Measurements from ENCODE around the gene RAB10.
"Not testable (repeated sequence)": the region's sequence is repeated elsewhere in the genome, so short reads cannot be mapped to it uniquely, and the experiment has no call there.

RAB10 gene

DNA sequence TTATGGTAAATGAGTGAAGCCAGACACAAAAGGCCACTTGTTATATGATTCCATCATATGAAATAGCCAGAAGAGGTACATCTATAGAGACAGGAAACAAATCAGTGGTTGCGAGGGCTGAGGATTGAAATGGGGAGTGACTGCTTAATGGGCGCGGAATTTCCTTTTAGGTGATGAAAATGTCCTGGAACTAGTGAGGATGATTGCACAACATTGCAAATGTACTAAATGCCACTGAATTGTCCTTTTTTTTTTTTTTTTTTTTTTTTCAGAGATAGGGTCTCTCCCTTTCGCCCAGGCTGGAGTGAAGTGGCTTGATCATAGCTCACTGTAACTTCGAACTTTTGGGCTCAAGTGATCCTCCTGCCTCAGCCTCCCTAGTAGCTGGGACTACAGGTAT is 123.7 kb downstream of the RAB10 start:
- DNase-seq (ENCODE audit: low spot score): no peak

DNA sequence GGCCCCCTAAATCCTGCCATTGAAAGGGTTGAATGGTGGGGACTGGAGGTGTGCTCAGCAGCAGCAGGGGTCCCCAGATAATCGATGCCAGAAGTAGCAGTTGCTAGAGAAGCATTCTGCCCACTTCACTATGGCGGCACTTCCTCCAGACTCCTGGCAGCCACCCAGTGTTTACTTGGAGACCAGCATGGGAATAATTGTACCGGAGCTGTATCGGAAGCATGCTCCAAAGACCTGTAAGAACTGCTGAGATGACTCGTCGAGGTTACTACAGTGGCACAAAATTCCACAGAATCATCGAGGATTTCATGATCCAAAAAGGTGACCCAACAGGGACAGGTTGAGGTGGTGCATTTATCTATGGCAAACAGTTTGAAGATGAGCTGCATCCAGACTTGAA is 128.0 kb downstream of the RAB10 start:
- DNase-seq (ENCODE audit: low spot score): no peak

DNA sequence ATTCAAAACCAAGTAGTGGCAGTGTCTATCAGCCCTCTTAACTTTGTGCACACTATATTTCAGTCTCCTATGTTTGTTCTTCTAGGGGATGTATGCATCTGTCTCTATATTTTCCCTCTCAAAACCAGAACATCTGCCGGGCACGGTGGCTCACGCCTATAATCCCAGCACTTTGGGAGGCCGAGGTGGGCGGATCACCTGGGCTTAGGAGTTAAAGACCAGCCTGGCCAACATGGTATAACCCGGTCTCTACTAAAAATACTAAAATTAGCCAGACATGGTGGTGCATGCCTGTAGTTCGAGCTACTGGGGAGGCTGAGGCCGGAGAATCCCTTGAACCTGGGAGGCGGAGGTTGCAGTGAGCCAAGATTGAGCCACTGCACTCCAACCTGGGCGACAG is 129.1 kb downstream of the RAB10 start:
- no peak for DNase-seq (ENCODE audit: low spot score)

DNA sequence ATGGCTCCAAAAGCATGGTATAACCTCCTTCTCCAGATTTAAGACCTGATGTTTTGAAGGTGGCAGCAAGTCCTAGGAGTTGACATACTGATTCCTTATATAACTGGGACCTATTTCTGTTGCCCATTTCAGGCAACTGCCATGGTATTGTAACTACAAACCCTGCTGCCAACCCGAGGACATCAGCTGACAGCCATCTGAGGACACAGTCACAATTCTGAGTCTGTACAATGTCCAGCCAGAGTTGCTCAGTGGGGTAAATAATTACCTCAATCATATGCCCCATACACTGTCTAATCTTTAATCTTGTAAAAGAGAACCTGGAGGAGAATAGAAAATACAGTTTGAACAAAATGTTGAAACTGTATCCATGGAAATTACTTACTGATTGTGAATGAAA is 130.3 kb downstream of the RAB10 start:
- no peak for DNase-seq (ENCODE audit: low spot score)

DNA sequence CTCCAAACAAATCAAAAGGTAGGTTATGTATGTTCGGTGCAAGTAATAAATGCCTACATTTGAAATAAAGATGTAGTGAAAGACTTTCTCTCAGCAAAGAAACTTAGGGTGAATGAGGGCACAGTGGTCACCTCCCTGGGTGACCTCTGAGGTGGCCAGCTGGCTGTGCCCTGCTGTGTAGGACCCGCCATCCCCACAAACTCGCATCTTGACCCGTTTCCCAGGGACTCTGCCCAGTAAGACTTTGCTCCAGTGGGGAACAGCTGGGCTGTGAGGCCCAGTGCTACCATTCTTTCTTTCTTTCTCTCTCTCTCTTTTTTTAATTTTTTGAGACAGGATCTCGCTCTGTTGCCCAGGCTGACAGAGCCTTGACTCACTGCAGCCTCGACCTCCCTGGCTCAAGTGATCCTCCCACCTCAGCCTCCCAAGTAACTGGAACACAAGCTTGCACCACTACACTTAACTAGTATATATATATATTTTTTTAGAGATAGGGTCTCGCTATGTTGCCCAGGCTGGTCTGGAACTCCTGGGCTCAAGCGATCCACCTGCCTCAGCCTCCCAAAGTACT is 130.8 kb downstream of the RAB10 start:
- DNase-seq (ENCODE audit: low spot score): no peak

DNA sequence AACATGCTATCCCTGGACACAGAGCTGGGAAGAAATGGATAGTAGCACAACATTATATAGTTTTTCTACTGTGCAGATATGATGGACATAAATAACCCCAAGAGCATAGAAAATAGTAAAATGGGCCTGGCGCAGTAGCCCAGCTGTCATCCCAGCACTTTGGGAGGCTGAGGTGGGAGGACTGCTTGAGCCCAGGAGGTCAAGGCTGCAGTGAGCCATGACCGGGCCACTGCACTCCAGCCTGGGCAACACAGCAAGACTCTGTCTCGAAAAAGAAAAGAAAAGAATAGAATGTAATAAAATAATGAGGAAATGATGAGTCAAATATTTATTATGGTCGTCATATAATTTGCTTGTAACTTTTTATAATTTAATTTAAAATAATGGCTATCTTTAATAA is 131.5 kb downstream of the RAB10 start:
- DNase-seq (ENCODE audit: low spot score): no peak

DNA sequence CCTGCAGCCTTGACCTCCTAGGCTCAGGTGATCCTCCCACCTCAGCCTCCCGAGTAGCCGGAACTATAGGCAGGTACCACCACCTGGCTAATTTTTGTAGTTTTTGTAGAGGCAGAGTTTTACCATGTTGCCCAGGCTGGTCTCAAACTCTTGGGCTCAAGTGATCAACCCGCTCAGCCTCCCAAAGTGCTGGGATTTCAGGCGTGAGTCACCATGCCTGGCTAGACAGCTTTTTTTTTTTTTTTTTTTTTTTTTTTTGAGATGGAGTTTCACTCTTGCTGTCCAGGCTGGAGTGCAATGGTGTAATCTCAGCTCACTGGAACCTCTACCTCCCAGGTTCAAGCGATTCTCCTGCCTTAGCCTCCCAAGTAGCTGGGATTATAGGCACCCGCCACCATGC is 132.7 kb downstream of the RAB10 start:
- not testable (repeated sequence) for DNase-seq (ENCODE audit: low spot score)

DNA sequence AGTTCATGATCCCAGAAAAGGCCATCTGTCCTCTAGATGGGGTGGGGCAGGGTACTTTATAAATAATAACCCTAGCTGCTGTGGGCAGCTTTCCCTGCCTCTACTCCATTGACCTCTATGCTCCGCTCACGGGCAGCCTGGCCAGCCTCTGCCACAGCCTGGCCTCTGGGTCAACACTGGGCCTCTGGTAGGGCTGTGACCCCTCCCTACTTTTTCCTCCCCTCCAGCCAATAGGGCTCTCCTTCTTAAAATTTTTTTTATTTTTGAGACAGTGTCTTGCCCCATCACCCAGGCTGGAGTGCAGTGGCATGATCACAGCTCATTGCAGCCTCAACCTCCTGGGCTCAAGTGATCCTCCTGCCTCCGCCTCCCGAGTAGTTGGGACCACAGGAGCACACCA is 134.9 kb downstream of the RAB10 start:
- no peak for DNase-seq (ENCODE audit: low spot score)

DNA sequence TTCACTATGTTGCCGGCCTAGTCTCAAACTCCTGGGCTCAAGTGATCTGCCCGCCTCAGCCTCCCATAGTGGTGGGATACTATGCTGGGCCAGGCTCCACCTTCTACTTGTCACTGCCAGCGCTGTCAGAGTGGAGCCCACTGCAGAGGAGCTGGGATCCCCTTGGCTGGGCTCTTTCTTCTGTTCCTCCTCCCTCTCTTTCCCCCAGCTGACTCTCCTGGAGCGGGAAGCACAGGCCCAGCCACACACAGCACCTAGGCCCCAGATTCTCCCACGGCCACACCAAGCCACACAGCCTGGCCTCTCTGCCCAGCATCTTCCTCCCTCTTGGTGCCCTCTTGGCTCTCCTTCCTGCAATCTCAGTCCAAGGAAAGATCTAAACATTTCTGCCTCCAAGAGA is 135.3 kb downstream of the RAB10 start:
- DNase-seq (ENCODE audit: low spot score): no peak

DNA sequence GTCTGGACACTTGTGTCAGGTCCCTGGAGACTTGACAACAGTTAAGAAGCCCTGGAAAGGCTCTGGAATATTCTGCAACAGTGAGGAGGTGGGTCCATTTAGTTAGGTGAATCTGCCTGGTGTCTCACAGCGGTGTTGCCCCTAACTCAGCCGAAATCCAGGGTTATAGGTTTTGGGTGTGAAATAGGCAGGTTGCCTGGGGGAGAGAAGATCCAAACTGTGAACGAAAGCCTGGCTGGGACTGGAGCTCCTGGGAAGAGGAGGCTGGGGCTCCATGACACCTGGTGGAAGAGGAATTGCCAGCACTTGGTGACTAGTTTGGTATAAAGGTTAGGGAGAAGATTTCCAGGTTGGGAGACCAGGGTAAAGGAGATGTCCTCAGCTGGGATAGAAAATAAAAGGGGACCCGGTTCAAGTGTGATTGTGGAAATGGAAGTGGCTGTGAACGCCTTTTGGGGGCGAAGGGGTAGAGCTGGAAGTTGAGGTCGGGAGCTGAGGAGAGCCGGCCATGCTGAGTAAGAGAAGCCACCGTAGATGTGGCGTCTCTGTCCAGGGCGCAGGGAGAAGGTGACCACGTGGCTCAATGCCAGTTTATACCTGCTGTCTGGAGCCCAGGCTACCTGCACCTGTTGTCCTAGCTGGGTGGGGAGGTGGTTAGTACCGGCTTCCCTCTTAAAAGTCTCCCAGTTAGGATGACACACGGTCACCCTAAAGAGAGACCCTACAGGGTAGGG is 136.0 kb downstream of the RAB10 start:
- DNase-seq (ENCODE audit: low spot score): no peak

DNA sequence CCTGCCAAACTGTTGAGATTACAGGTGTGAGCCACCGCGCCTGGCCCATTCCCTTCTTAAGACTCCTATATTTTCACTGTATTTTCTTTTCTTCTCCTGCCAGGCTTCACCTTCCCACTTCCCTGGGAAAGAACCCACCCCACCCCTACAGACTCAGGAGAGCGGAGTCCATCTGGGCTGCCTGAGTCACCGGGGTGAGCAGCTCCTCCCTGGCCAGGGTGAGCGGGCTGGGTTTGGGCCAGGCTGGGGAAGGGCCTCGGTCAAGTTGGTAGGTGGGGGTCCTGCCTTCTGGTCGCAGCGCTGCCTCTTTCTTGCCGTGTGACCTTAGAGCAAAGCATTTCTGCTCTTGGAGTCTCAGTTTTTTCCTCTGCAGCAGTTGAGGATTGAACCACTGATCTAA is 136.9 kb downstream of the RAB10 start:
- no peak for DNase-seq (ENCODE audit: low spot score)

DNA sequence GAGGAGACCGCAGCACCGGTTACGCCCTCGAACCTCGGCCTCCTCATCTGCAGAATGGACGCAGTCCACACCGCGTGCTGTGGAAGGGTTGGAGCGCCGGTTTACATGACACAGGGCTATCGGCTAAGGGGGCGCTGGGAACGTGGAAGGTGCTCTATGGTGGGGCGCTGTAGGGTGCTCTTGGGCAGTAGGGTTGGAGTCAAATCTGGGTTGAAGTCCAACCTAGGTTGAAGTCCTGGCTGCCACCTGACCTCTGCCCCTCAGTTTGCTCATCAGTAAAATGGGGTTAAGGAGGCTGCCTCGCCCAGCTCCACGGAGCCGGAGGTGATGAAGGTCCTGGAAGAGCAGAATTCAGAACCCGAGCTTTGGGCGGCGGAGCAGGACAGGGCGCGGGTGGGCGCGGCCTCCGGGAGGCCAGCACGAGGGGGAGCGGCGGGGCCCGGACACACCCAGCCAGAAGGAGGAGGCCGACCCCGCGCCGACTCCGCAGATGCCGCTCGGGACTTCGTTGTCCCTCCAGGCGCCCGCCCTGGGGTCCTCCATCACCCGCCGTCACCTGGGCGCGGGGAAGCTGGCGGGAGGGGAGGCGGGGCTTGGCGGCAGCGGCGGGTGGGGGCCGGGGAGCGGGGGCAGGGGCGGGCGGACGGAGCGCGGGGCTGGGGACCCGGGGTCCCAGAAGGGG is 138.4 kb downstream of the RAB10 start:
- DNase-seq (ENCODE audit: low spot score): no peak

DNA sequence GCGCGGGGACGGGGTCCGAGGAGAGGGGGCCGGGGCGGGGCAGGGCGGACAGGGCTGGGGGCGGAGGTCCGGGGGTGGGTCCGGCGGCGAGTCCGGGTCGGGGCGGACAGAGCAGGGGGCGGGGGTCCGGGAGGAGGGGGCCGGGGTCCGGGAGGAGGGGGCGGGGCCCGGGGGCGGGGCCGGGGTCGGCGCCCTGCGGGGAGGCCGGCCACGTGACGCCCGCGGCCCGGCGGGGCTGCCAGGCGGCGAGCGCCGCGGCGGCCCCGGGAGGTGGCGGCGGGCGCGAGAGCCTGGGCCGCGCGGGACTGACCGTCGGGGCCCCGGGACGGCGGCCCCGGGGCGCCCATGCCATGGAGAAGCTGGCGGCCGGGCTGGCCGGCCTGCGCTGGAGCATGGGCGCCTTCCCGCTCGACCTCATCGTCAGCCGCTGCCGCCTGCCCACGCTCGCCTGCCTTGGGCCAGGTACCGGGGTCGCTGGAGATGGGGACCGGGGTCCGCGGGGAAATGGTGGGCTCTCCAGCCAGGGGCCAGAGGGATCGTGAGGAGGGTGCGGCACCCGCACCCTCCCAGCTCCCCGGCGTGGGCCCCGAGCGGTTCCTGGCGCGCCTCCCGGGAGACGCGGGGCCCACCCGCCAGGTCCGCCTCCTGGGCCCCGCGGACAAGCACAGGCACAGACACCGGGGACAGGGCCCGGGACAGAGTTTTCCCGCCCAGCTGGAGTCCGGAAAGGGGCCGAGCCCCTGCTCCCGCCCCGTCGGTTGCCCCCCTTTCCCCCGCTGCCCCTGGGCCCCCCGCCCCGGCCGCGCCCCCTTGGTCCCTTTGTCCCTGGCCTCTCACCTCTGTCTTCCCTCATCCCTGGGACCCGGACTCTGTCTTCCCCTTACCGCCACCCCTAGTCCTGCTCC is 139.2 kb downstream of the RAB10 start, which contains the start of gene GAREM2:
TSS of gene GAREM2 (plus strand) at position 218 of the 905 bp plus-strand sequence. CDS start at position 351, 133 bp downstream.
- DNase-seq (ENCODE audit: low spot score): no peak

DNA sequence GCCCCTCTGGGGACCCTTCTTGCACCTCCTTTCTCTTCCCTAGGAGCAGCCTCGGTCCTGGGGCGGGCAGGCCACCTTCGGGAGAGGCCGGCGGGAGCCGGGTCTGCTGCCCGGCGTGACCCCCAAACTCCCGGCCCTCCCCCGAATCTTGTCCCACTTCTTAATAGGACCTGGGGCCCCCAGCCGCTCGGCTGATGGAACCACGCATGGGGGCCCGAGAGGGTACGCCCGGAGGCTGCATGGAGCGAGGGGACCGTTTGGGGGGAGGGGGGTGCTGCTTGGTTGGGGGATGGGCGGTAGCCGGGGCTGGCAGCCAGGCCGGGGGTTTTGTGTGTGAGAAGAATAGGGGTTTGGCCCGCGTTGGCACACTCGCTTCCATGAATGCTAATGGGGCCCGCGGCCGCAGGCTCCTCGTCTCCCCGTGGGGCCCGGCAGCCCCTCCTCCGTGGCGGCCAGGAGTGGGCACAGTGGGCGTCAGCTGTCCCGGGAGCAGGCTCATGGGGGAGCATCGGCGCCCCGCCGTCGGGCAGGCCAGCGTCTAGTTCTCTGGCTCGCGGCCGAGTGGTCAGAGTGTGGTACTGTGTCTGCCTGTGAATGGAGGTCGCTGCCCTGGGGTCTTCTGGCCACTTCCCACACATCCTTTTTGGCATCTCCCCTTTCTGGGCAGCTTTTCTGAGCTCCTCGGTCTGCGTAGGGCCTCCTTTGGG is 140.0 kb downstream of the RAB10 start:
- DNase-seq (ENCODE audit: low spot score): no peak

DNA sequence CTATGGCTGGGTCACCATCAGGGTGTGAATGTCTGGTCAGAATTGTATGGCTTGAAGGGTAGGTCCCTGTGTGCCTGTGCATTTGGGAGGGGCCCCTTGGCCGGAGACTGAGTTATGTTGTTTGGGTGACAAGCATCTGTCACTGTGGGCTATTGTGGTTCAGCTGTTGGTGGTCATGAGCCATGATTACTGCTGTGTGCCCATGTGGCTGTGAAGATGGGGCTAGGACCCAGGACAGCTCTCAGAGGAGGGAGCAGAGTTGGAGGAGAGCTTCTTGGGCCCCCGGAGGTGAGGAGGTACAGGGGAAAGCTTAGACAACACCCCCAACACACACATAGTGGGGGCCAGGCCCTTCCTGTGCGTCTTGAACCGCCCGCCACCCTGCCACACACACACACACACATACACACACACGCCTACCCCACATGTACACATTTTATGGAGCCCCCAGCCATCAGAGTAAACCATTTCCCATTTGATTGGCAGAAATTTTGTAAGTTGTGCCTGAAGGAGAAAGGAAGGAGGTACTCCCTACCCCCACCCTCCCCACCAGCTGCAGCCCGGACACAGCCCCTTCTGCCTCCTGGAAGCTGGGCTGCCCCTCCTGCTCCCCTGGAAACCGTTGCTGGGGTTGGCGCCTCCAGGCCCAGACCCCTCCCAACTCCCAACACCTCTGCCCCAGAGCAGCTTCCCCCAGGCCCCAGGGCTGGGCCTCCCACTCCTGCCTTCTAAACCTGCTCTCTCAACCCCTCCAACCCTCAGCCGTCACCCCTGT is 141.0 kb downstream of the RAB10 start:
- DNase-seq (ENCODE audit: low spot score): no peak

DNA sequence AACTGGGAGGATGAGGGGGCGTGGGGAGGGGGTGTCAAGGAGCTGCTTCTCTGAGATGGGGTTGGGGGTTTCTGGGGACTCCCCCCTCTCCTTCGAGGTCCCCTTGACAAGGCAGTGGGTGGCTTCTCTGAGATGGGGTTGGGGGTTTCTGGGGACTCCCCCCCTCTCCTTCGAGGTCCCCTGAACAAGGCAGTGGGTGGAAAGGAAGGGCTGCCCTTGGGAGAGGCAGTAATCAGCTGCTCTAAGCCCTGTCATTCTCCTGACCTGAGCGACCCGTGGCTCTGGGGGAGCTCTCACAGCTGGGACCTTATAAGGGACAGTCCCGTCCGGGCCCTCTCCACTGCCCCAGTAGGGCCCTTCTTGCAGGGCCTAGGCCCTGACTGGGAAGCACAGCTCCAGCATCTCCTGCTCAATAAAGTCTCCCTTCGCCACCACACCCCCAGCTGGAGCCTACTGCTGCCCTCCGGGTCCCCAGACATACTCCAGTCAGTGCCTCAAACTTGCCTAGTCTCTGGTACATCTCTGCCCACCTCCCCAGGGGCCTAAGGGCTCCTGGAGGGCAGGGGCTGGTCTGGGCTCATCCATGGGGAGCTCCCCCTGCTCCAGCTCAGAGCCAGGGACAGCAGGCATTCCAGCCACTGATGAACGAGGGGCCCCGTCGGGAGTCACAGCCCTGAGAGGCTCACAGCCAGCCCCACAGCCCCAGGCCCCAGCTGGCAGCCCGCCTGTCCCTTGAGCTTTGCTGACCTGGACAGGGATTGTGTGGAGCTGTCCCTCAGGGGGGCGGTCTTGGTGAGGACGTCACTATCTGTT is 141.8 kb downstream of the RAB10 start:
- no peak for DNase-seq (ENCODE audit: low spot score)

DNA sequence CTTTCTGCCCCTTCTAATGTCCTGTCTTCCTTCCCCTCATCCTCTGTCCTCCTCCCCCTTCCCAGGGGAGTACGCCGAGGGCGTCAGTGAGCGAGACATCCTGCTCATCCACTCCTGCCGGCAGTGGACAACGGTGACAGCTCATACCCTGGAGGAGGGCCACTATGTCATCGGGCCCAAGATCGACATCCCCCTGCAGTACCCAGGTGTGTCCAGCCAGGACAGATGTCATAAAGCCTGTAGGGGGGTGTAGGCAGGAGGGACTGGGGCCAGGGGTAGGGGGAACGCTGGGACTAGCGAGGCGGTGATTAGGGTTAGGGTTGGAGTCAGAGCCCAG is 142.4 kb downstream of the RAB10 start:
- no peak for DNase-seq (ENCODE audit: low spot score)

DNA sequence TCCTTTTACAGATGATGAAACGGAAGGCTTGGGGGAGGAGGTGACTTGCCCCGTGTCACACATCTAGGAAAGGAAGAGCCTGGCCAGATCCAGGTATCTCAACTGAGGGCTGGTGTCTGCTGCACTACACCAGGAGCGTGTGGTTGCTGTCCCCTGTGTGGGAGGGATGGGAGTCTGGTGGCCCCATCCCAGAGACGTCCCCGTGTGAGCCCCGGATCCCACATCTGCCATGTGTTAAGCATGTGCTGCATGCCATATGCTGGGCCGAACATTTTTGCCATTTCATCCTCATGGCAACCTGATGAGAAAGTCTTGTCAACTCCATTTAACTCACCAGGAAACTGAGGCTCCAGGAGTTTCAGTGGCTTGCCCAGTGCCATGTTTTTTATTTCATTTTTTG is 143.2 kb downstream of the RAB10 start:
- no peak for DNase-seq (ENCODE audit: low spot score)

DNA sequence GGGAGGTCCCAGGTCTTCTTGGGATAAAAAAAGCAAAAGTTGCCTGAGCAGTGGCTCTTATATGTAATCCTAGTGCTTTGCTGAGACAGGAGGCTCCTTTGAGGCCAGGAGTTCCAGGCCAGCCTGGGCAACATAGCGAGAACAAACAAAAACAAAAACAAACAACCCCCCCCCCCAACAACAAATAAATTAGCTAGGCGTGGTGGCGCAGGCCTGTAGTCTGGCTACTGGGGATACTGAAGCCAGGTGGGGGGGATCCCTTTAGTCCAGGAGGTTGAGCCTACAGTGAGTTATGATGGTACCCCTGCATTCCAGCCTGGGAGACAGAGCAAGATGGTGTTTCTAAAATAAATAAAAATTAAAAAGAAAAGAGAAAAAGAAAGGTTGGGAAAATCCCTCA is 144.4 kb downstream of the RAB10 start:
- no peak for DNase-seq (ENCODE audit: low spot score)

DNA sequence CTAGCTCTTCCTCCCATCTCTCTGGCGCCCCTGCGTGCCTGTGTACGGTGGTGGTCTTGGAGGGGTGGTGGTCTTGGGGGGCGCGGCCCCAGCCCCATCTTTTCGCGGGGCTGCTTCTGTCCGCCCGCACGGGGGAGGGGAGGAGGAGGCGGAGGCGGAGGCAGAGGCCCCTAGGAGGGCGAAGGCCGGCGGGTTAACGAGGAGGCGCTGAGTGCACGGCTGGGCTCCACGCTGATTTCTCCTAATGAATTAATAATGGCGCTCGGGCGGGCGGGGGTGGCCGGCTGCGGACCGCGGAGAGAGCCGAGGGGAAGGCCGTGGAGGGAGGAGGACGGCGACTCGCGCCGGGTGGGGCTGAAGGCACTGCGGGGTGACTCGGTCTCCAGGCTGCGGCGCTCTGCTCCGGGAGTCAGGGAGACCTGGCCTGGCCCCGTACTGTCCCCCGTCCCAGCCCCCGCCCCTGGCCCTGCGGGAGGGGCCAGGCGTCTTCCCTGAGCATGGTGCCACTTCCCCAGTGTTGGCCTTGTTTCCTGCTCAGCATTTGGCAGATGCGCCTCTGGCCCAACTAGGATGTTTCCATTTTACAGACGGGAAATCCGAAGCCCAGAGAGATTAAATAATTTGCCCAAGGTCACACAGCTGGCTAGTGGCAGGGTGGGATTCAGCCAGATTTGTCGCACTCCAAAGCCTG is 145.0 kb downstream of the RAB10 start:
- DNase-seq (ENCODE audit: low spot score): peak; percentile 60

All from AG08395 (cell line).